ENCODE results near the gene TCF25.
"Not testable (repeated sequence)": the region's sequence is repeated elsewhere in the genome, so short reads cannot be mapped to it uniquely, and the experiment has no call there.

The TCF25 gene

GRCh38 chr16:89905511-89906139 lies 32.2 kb downstream of the TCF25 start:
- no peak for DNase-seq

- no peak for DNase-seq
Measured at GRCh38 chr16:89906140-89907025, 33.0 kb downstream of the TCF25 start.

GRCh38 chr16:89907055-89907814 lies 33.8 kb downstream of the TCF25 start:
- DNase-seq, result no peak

- no peak for DNase-seq
Measured at GRCh38 chr16:89908236-89908635, 34.8 kb downstream of the TCF25 start.

- peak; percentile 61 for DNase-seq
Measured at GRCh38 chr16:89909777-89910716, 36.7 kb downstream of the TCF25 start.

GRCh38 chr16:89910717-89911354 lies 37.4 kb downstream of the TCF25 start:
- no peak for DNase-seq

- no peak for DNase-seq
Measured at GRCh38 chr16:89911375-89911774, 38.0 kb downstream of the TCF25 start.

- no peak for DNase-seq
Measured at GRCh38 chr16:89912143-89912542, 38.8 kb downstream of the TCF25 start.

- DNase-seq, result no peak
Measured at GRCh38 chr16:89912627-89913026, 39.2 kb downstream of the TCF25 start.

GRCh38 chr16:89913408-89914387 lies 40.3 kb downstream of the TCF25 start:
- no peak for DNase-seq

- not testable (repeated sequence) for DNase-seq
Measured at GRCh38 chr16:89914642-89915285, 41.4 kb downstream of the TCF25 start.

GRCh38 chr16:89915303-89916232 lies 42.2 kb downstream of the TCF25 start:
- DNase-seq, result no peak

- peak; percentile 81 for DNase-seq
Measured at GRCh38 chr16:89917773-89918452, 44.5 kb downstream of the TCF25 start.

GRCh38 chr16:89918453-89919347 lies 45.3 kb downstream of the TCF25 start, which contains the start of gene MC1R:
TSS of gene MC1R (plus strand) at chr16:89918862. CDS start at chr16:89919259, 397 bp downstream.
- DNase-seq, result no peak

GRCh38 chr16:89919535-89920406 lies 46.4 kb downstream of the TCF25 start:
- DNase-seq, result no peak

- no peak for DNase-seq
Measured at GRCh38 chr16:89920723-89921122, 47.3 kb downstream of the TCF25 start.
